HG03575 (cell line): ENCODE data around the gene PLD5.
"Not testable (repeated sequence)": the region's sequence is repeated elsewhere in the genome, so short reads cannot be mapped to it uniquely, and the experiment has no call there.

ENCODE experiments used
- ATAC-seq: cut with Tn5 transposase; IDR thresholded peaks from one replicate; pipeline ENCODE4 v1.9.1; 2021; ENCODE audit not compliant: unreplicated experiment, insufficient number of reproducible peaks, low FRiP score; ENCODE audit errors: extremely low read depth

Gene PLD5

GRCh38 chr1:242515555-242515954, 8.9 kb downstream of the PLD5 start:
- ATAC-seq, result no peak

- ATAC-seq, result no peak
Observed at GRCh38 chr1:242506724-242507123, 17.8 kb downstream of the PLD5 start.

GRCh38 chr1:242489545-242489944, 35.0 kb downstream of the PLD5 start:
- ATAC-seq, result no peak

- no peak for ATAC-seq
Observed at GRCh38 chr1:242477944-242478343, 46.6 kb downstream of the PLD5 start.

- ATAC-seq, result no peak
Observed at GRCh38 chr1:242470774-242471173, 53.7 kb downstream of the PLD5 start.

- no peak for ATAC-seq
Observed at GRCh38 chr1:242468784-242469183, 55.7 kb downstream of the PLD5 start.

GRCh38 chr1:242467556-242468145, 56.8 kb downstream of the PLD5 start:
- ATAC-seq, result no peak

GRCh38 chr1:242462867-242463266, 61.6 kb downstream of the PLD5 start:
- ATAC-seq, result no peak

- not testable (repeated sequence) for ATAC-seq
Observed at GRCh38 chr1:242459740-242460139, 64.8 kb downstream of the PLD5 start.

GRCh38 chr1:242456726-242457269, 67.7 kb downstream of the PLD5 start:
- ATAC-seq, result no peak

GRCh38 chr1:242455052-242455361, 69.5 kb downstream of the PLD5 start:
- no peak for ATAC-seq

- ATAC-seq, result peak; percentile 41
Observed at GRCh38 chr1:242454262-242455051, 70.0 kb downstream of the PLD5 start.

GRCh38 chr1:242452573-242452972, 71.9 kb downstream of the PLD5 start:
- ATAC-seq, result no peak

- ATAC-seq, result no peak
Observed at GRCh38 chr1:242449661-242450060, 74.8 kb downstream of the PLD5 start.

- ATAC-seq, result no peak
Observed at GRCh38 chr1:242448910-242449645, 75.4 kb downstream of the PLD5 start.

- ATAC-seq, result no peak
Observed at GRCh38 chr1:242447689-242448088, 76.8 kb downstream of the PLD5 start.

- no peak for ATAC-seq
Observed at GRCh38 chr1:242440757-242441156, 83.7 kb downstream of the PLD5 start.

- no peak for ATAC-seq
Observed at GRCh38 chr1:242435200-242435599, 89.3 kb downstream of the PLD5 start.

GRCh38 chr1:242432491-242433095, 91.9 kb downstream of the PLD5 start:
- no peak for ATAC-seq

- no peak for ATAC-seq
Observed at GRCh38 chr1:242431786-242432185, 92.7 kb downstream of the PLD5 start.
